Measurements from ENCODE around the gene ATP6V0D1.
A peak's percentile ranks its signal among the peaks of the same experiment; 100 is the strongest.
"Not testable (repeated sequence)": the region's sequence is repeated elsewhere in the genome, so short reads cannot be mapped to it uniquely, and the experiment has no call there.

Gene ATP6V0D1

GRCh38 chr16:67417333-67418061, 63.5 kb downstream of the ATP6V0D1 start:
- DNase-seq (ENCODE audit: extremely low spot score), result no peak
- ChIA-PET CTCF (interaction anchor here (0.8 to 3.4 kb wide), 10 partner anchors 10 to 464 kb away, joined by 3 to 44 read pairs (median 4); no protein-coding TSS in a partner anchor), POLR2A (no interaction called here)
- TF ChIP-seq, protein P1, sequence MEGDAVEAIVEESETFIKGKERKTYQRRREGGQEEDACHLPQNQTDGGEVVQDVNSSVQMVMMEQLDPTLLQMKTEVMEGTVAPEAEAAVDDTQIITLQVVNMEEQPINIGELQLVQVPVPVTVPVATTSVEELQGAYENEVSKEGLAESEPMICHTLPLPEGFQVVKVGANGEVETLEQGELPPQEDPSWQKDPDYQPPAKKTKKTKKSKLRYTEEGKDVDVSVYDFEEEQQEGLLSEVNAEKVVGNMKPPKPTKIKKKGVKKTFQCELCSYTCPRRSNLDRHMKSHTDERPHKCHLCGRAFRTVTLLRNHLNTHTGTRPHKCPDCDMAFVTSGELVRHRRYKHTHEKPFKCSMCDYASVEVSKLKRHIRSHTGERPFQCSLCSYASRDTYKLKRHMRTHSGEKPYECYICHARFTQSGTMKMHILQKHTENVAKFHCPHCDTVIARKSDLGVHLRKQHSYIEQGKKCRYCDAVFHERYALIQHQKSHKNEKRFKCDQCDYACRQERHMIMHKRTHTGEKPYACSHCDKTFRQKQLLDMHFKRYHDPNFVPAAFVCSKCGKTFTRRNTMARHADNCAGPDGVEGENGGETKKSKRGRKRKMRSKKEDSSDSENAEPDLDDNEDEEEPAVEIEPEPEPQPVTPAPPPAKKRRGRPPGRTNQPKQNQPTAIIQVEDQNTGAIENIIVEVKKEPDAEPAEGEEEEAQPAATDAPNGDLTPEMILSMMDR (IDR thresholded peaks at IDR 0.05; ENCODE audit: control extremely low read depth, extremely low read depth, low read depth, missing control alignments), result no peak

DNA sequence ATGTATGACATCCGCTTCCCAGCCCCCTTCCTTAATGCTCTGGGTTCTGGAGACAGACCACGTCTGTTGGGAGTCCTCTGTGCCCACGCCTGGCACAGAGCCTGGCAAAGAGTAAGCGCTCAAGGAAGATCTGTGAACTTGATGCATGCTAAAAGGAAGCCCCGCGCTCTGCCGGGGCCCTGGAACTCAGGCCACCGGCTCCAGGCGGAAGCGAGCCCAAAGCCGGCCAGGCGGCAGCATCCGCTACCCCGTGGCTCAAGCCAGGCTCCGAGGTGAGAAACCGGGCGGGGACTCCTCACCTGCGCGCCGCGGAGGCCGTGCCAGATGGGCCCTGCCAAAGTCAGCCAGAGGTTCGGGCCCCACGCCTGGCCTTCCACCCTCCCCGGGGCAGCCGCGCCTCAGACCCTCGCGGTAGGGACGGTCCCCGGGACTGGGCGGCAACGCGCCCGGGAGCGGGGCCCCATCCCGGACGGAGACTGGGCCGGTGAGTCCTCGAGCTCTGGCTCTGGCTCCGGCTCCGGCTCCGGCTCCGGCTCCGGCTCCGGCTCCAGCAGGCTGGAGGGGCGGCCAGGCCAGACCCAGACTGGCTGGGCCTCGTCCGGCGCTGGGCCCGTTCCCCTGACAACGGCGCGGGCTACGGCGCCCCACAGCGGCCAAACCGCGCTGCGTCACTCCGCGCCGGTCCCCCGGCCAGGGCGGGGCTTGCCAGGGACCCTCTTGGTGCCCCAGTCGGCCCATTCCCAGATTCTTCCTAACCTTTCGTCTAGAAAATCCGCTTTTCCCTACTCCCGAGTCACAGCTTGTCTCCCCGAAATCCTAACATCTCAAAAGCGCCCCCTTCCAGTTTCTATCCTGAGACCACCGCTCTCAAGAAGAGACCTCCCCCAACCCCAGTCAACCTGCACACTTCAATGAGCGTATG, 64.8 kb downstream of the ATP6V0D1 start, which contains the start of gene ZDHHC1:
ZDHHC1 (minus strand) TSS at position 606 of the 922 bp plus-strand sequence. CDS start 8,702 bp downstream, outside the sequence.
- peak; percentile 87 for DNase-seq (ENCODE audit: extremely low spot score)
- POLR2A ChIA-PET, result no interaction called here
- TF ChIP-seq, protein P1 (IDR thresholded peaks at IDR 0.05; ENCODE audit: control extremely low read depth, extremely low read depth, low read depth, missing control alignments), result peak; percentile 76
- CTCF ChIA-PET, result interaction anchor here (0.7 to 3.4 kb wide), 18 partner anchors 11 to 178 kb away, joined by 3 to 44 read pairs (median 3); partner anchors contain the start of gene ATP6V0D1

DNA sequence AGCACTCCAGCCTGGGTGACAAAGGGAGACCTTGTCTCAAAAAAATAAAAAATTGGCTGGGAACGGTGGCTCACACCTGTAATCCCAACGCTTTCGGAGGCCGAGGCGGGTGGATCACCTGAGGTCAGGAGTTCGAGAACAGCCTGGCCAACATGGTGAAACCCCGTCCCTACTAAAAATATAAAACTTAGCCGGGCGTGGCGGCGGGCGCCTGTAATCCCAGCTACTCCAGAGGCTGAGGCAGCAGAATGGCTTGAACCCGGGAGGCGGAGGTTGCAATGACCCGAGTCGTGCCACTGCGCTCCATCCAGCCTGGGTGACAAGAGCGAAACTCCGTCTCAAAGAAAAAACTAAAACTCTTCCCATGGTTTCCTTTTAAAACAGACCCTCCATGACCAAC, 65.5 kb downstream of the ATP6V0D1 start:
- CTCF ChIA-PET, result interaction anchor here (1.0 to 6.0 kb wide), 3 partner anchors 13 to 155 kb away, joined by 4 to 33 read pairs (median 8); no protein-coding TSS in a partner anchor
- POLR2A ChIA-PET, result not testable (repeated sequence)

GRCh38 chr16:67413978-67414911, 66.7 kb downstream of the ATP6V0D1 start:
- ChIA-PET CTCF (interaction anchor here (0.9 to 6.0 kb wide), 6 partner anchors 11 to 154 kb away, joined by 3 to 33 read pairs (median 4); no protein-coding TSS in a partner anchor), POLR2A (no interaction called here)
- DNase-seq (ENCODE audit: extremely low spot score), result no peak
- TF ChIP-seq, protein P1 (IDR thresholded peaks at IDR 0.05; ENCODE audit: control extremely low read depth, extremely low read depth, low read depth, missing control alignments), result no peak

More for the DNA sequence above, 65.5 kb downstream of the ATP6V0D1 start:
- not testable (repeated sequence) for DNase-seq (ENCODE audit: extremely low spot score)

DNA sequence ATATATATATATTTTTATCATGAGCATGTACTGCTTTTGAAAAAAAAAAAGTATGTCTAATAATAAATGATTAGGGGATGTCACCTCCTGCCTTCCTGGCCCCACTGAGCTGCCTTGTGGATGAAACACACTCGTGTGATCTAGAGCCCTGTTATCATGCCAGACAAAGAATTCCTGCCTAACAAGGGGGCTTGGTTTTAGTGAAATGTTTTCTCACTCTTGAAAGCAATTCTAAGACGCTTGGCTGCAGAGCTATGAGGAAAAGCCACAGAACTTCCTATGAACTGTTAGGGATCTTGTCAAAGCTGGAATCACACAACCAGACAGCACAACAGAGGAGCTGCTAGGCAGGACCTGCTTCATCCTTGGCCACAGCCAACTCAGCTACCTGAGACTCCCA, 68.7 kb downstream of the ATP6V0D1 start:
- CTCF ChIA-PET, result interaction anchor here (1.4 to 6.0 kb wide), 5 partner anchors 8 to 152 kb away, joined by 3 to 33 read pairs (median 6); no protein-coding TSS in a partner anchor
- POLR2A ChIA-PET, result no interaction called here
- TF ChIP-seq, protein P1 (IDR thresholded peaks at IDR 0.05; ENCODE audit: control extremely low read depth, extremely low read depth, low read depth, missing control alignments), result no peak
- DNase-seq (ENCODE audit: extremely low spot score), result no peak

DNA sequence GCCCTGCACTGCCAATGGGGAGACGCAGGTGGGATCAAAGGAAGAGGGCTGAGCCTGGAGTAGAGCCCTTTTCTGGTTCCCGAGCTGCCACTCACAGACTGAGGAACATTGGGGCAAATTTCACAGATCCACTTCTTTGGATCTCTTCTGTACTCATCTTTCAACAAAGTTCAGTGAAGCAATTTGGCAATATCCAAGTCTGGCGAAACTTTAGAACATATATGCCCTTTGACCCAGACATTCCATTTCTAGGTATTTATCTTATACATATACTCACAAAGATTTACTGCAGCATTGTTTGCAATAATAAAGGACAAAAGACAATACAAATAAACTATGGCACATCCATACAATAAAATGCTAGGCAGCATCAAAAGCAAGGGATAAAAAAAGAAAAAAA, 69.6 kb downstream of the ATP6V0D1 start:
- DNase-seq (ENCODE audit: extremely low spot score), result no peak
- ChIA-PET CTCF (interaction anchor here (1.4 to 6.0 kb wide), 4 partner anchors 9 to 150 kb away, joined by 3 to 33 read pairs (median 8); no protein-coding TSS in a partner anchor), POLR2A (no interaction called here)
- TF ChIP-seq, protein P1 (IDR thresholded peaks at IDR 0.05; ENCODE audit: control extremely low read depth, extremely low read depth, low read depth, missing control alignments), result no peak
